Pancreas (tissue), 10 donors: ENCODE data around the gene KRT40. TPM values are rescaled to one million over a fixed set of nuclear protein-coding genes. Genes with fewer than 3 reads are reported as not detected.

Experiments
- ATAC-seq, 4 donors: fragments of 200-7000 bp; cut with Tn5 transposase; one replicate each; pipeline versions ENCODE4 v1.8.0 to v1.9.1; 2020; ENCODE audit warnings: mild to moderate bottlenecking in 4 of 4, moderate library complexity in 4 of 4
- DNase-seq, 6 donors: peaks; one replicate each; pipeline ENCODE4 v3.0.0-alpha.2; 2020
- FAIRE-seq: peaks from 2 replicates; lab custom pipeline; 2012; peaks lifted over from hg19 to GRCh38; lab: Jason Lieb, UNC
- H3K27ac ChIP-seq, 4 donors: fragments of 200-600 bp; sonication (generic); 1 replicate in 3 of 4; 2 replicates in 1 of 4; pipeline versions ENCODE4 v1.5.0 to v1.8.0; 2020
- H3K27me3 ChIP-seq, 4 donors: fragments of 200-600 bp; one replicate each; pipeline ENCODE4 v1.8.0; 2021
- H3K36me3 ChIP-seq, 3 donors: fragments of 200-600 bp; sonication (generic) in 1 of 3; one replicate each; pipeline versions ENCODE4 v1.5.0 to v1.8.0; 2020 to 2021
- H3K4me1 ChIP-seq, 3 donors: fragments of 200-600 bp; one replicate each; pipeline ENCODE4 v1.8.0; 2021
- H3K4me3 ChIP-seq, 4 donors: fragments of 200-600 bp; sonication (generic) in 2 of 4; one replicate each; pipeline versions ENCODE4 v1.5.0 to v1.8.0; 2020 to 2021
- H3K9me3 ChIP-seq, 4 donors: fragments of 200-600 bp; one replicate each; pipeline ENCODE4 v1.8.0; 2021
- CTCF ChIP-seq, 4 donors: fragments of 200-600 bp; sonication (generic) in 3 of 4; IDR thresholded peaks; one replicate each; pipeline versions ENCODE4 v1.5.0 to v1.8.0; 2021; ENCODE audit warnings: antibody characterized with exemption in 4 of 4
- WGBS, 2 donors: extraction: QIAGEN DNeasy Blood & Tissue Kit; methylation state at CpG; one replicate each; pipeline ENCODE4 v1.1.7; 2013; 5-methylcytosine and 5-hydroxymethylcytosine counted together
- intact Hi-C, 3 donors: fragments of 100-400 bp; cut with DNase I; formaldehyde crosslinking; loops; one replicate each; pipeline versions ENCODE4 v1.11.1 to v1.14.2; 2022
- polyA plus RNA-seq, 2 donors: library from polyadenylated mRNA; stranded (reverse); fragments of 200-250 nt; gene quantifications; one replicate each; pipeline ENCODE4 v1.2.3, GENCODE V29; 2013
- total RNA-seq, 6 donors: library from RNA; stranded (reverse); fragmentation: NEBNext Ultra II Directional in 4 of 6; extraction: Animal tissue kit (Norgen Biotek cat#: 25700) in 4 of 6; gene quantifications; one replicate each; pipeline versions ENCODE4 v1.2.1 to v1.2.4, GENCODE V29; 2021 to 2023
- donor health status: healthy with polysubstance abuse.
- donor health status: DM: no; HTN: no; CAD: no; lungs with moderate emphysema.
- donor health status: DM: no; HTN: no; CAD: no.
- donor health status: control.
- donor health status: control.
- donor health status: Bipolar disorder and iron deficiency.
- donor health status: DM: yes; HTN: yes; CAD: no.
- donor health status: DM: no; HTN: no; CAD: no.
- donor health status: DM: no; HTN: no; CAD: no.
- donor health status: DM: yes; HTN: yes; CAD: no.

Gene KRT40
- total and polyA plus RNA-seq, 8 donors: 0.09 to 1.0 (median 0.24) TPM; not detected in 3

GRCh38 chr17:40935624-40936023 lies 48.5 kb downstream of the KRT40 start:
- TF ChIP-seq CTCF (IDR thresholded peaks at IDR 0.05): no peak
- no peak for FAIRE-seq
- no peak overlapping the region for H3K4me3 ChIP-seq
- H3K27ac ChIP-seq: no peak overlapping the region
- intact Hi-C loops: no loop called here
- peaks cover 0 to 6% (median 0%) of the 10 kb centered on the region in 3 donors for H3K4me1 ChIP-seq
- H3K27me3 ChIP-seq: peaks cover 0 to 3% (median 0%) of the 10 kb centered on the region in 4 donors
- ATAC-seq: no peak
- WGBS, 2 donors: 43 to 44% methylated on average over 3 of the region's 3 CpGs
- H3K9me3 ChIP-seq: no peaks in the 10 kb centered on the region
- no peak for DNase-seq
- no peaks in the 10 kb centered on the region for H3K36me3 ChIP-seq

GRCh38 chr17:40932608-40933007 lies 51.5 kb downstream of the KRT40 start:
- H3K36me3 ChIP-seq: no peaks in the 10 kb centered on the region
- FAIRE-seq: no peak
- intact Hi-C loops: no loop called here

GRCh38 chr17:40931311-40931710 lies 52.8 kb downstream of the KRT40 start:
- ATAC-seq: no peak
- DNase-seq: no peak
- no peak overlapping the region for H3K4me3 ChIP-seq
- no peak for TF ChIP-seq CTCF (IDR thresholded peaks at IDR 0.05)
- no peak for FAIRE-seq
- H3K9me3 ChIP-seq: no peaks in the 10 kb centered on the region
- no peaks in the 10 kb centered on the region for H3K27me3 ChIP-seq
- no peak overlapping the region for H3K27ac ChIP-seq
- intact Hi-C loops: no loop called here
- H3K4me1 ChIP-seq: no peaks in the 10 kb centered on the region
- WGBS, 2 donors: 54 to 60% methylated on average over 3 of the region's 3 CpGs
- no peaks in the 10 kb centered on the region for H3K36me3 ChIP-seq

More at GRCh38 chr17:40932608-40933007, 51.5 kb downstream of the KRT40 start:
- ATAC-seq: no peak
- H3K27me3 ChIP-seq: no peaks in the 10 kb centered on the region
- H3K9me3 ChIP-seq: no peaks in the 10 kb centered on the region
- no peak for TF ChIP-seq CTCF (IDR thresholded peaks at IDR 0.05)
- peaks cover 0 to 6% (median 0%) of the 10 kb centered on the region in 3 donors for H3K4me1 ChIP-seq
- DNase-seq: no peak
- H3K27ac ChIP-seq: no peak overlapping the region
- H3K4me3 ChIP-seq: no peak overlapping the region
- 74 to 79% methylated on average over 2 of the region's 2 CpGs for WGBS, 2 donors

Other genes with a start within 250 kb of the KRT40 start
Only the 30 nearest of the 35 such genes appear.
- gene KRT27, start 201.8 kb downstream of the KRT40 start, total RNA-seq: not detected
- not detected for gene KRT27, start 201.8 kb downstream of the KRT40 start, polyA plus RNA-seq
- gene KRT28, start 184.4 kb downstream of the KRT40 start, total RNA-seq: not detected
- gene KRT28, start 184.4 kb downstream of the KRT40 start, polyA plus RNA-seq: not detected
- gene KRT10, start 161.7 kb downstream of the KRT40 start, total RNA-seq: 10 to 100 TPM; 13.9 to 25.5 (median 19.6) TPM
- gene KRT10, start 161.7 kb downstream of the KRT40 start, polyA plus RNA-seq: 10 to 100 TPM; 29.2 to 31.0 TPM
- not detected for gene KRT12, start 117.1 kb downstream of the KRT40 start, total RNA-seq
- not detected for gene KRT12, start 117.1 kb downstream of the KRT40 start, polyA plus RNA-seq
- under 1 TPM in 1 of 6 donors, not detected in 5; 0.63 TPM for gene KRT20, start 99.1 kb downstream of the KRT40 start, total RNA-seq
- under 1 TPM in 1 of 2 donors, not detected in 1; 0.46 TPM for gene KRT20, start 99.1 kb downstream of the KRT40 start, polyA plus RNA-seq
- 10 to 100 TPM in 2 of 6 donors, 1 to 10 TPM in 1, under 1 TPM in 3; 0.78 to 17.7 (median 1.1) TPM for gene KRT23, start 46.7 kb downstream of the KRT40 start, total RNA-seq
- 1 to 10 TPM in 1 of 2 donors, under 1 TPM in 1; 0.59 to 7.6 TPM for gene KRT23, start 46.7 kb downstream of the KRT40 start, polyA plus RNA-seq
- not detected for gene KRT39, start 17.4 kb downstream of the KRT40 start, total RNA-seq
- not detected for gene KRT39, start 17.4 kb downstream of the KRT40 start, polyA plus RNA-seq
- not detected for gene KRTAP3-3, start 9.8 kb upstream of the KRT40 start, total RNA-seq
- gene KRTAP3-3, start 9.8 kb upstream of the KRT40 start, polyA plus RNA-seq: under 1 TPM in 1 of 2 donors, not detected in 1; 0.30 TPM
- not detected for gene KRTAP3-2, start 15.6 kb upstream of the KRT40 start, total RNA-seq
- gene KRTAP3-2, start 15.6 kb upstream of the KRT40 start, polyA plus RNA-seq: not detected
- not detected for gene KRTAP3-1, start 24.8 kb upstream of the KRT40 start, total RNA-seq
- under 1 TPM in 1 of 2 donors, not detected in 1; 0.19 TPM for gene KRTAP3-1, start 24.8 kb upstream of the KRT40 start, polyA plus RNA-seq
- not detected for gene KRTAP1-5, start 42.9 kb upstream of the KRT40 start, total RNA-seq
- not detected for gene KRTAP1-5, start 42.9 kb upstream of the KRT40 start, polyA plus RNA-seq
- not detected for gene KRTAP1-4, start 45.9 kb upstream of the KRT40 start, total RNA-seq
- gene KRTAP1-4, start 45.9 kb upstream of the KRT40 start, polyA plus RNA-seq: not detected
- not detected for gene KRTAP1-3, start 50.5 kb upstream of the KRT40 start, total RNA-seq
- gene KRTAP1-3, start 50.5 kb upstream of the KRT40 start, polyA plus RNA-seq: not detected
- under 1 TPM in 3 of 6 donors, not detected in 3; 0.16 to 0.46 (median 0.31) TPM for gene KRTAP1-1, start 57.1 kb upstream of the KRT40 start, total RNA-seq
- gene KRTAP1-1, start 57.1 kb upstream of the KRT40 start, polyA plus RNA-seq: under 1 TPM in 1 of 2 donors, not detected in 1; 0.68 TPM
- not detected for gene KRTAP2-1, start 63.0 kb upstream of the KRT40 start, total RNA-seq
- gene KRTAP2-1, start 63.0 kb upstream of the KRT40 start, polyA plus RNA-seq: not detected
- gene KRTAP2-2, start 70.9 kb upstream of the KRT40 start, total RNA-seq: not detected
- not detected for gene KRTAP2-2, start 70.9 kb upstream of the KRT40 start, polyA plus RNA-seq
- not detected for gene KRTAP2-3, start 75.8 kb upstream of the KRT40 start, total RNA-seq
- not detected for gene KRTAP2-3, start 75.8 kb upstream of the KRT40 start, polyA plus RNA-seq
- gene KRTAP2-4, start 81.6 kb upstream of the KRT40 start, total RNA-seq: not detected
- not detected for gene KRTAP2-4, start 81.6 kb upstream of the KRT40 start, polyA plus RNA-seq
- gene KRTAP4-7, start 99.8 kb upstream of the KRT40 start, total RNA-seq: not detected
- not detected for gene KRTAP4-7, start 99.8 kb upstream of the KRT40 start, polyA plus RNA-seq
- gene KRTAP4-8, start 113.8 kb upstream of the KRT40 start, total RNA-seq: not detected
- gene KRTAP4-8, start 113.8 kb upstream of the KRT40 start, polyA plus RNA-seq: not detected
- not detected for gene KRTAP4-16, start 117.9 kb upstream of the KRT40 start, total RNA-seq
- gene KRTAP4-16, start 117.9 kb upstream of the KRT40 start, polyA plus RNA-seq: not detected
- not detected for gene KRTAP4-9, start 121.1 kb upstream of the KRT40 start, total RNA-seq
- not detected for gene KRTAP4-9, start 121.1 kb upstream of the KRT40 start, polyA plus RNA-seq
- gene KRTAP4-11, start 134.0 kb upstream of the KRT40 start, total RNA-seq: not detected
- gene KRTAP4-11, start 134.0 kb upstream of the KRT40 start, polyA plus RNA-seq: not detected
- not detected for gene KRTAP4-12, start 139.9 kb upstream of the KRT40 start, total RNA-seq
- not detected for gene KRTAP4-12, start 139.9 kb upstream of the KRT40 start, polyA plus RNA-seq
- gene KRTAP4-6, start 156.2 kb upstream of the KRT40 start, total RNA-seq: not detected
- gene KRTAP4-6, start 156.2 kb upstream of the KRT40 start, polyA plus RNA-seq: not detected
- not detected for gene KRTAP4-5, start 165.5 kb upstream of the KRT40 start, total RNA-seq
- gene KRTAP4-5, start 165.5 kb upstream of the KRT40 start, polyA plus RNA-seq: not detected
- gene KRTAP4-4, start 176.4 kb upstream of the KRT40 start, total RNA-seq: not detected
- not detected for gene KRTAP4-4, start 176.4 kb upstream of the KRT40 start, polyA plus RNA-seq
- gene KRTAP4-3, start 183.9 kb upstream of the KRT40 start, total RNA-seq: not detected
- gene KRTAP4-3, start 183.9 kb upstream of the KRT40 start, polyA plus RNA-seq: not detected
- gene KRTAP4-2, start 193.9 kb upstream of the KRT40 start, total RNA-seq: not detected
- gene KRTAP4-2, start 193.9 kb upstream of the KRT40 start, polyA plus RNA-seq: not detected
- gene KRTAP4-1, start 200.6 kb upstream of the KRT40 start, total RNA-seq: not detected
- not detected for gene KRTAP4-1, start 200.6 kb upstream of the KRT40 start, polyA plus RNA-seq